DND-41 (cell line): ENCODE results near the gene SLC5A12.

Source experiments
- EZH2 ChIP-seq: IDR thresholded peaks from 3 replicates; pipeline ENCODE4 v1.6.1; 2012; ENCODE audit warnings: borderline replicate concordance, low read depth, mild to moderate bottlenecking, moderate library complexity, low read length, inconsistent platforms; ENCODE audit not compliant: severe bottlenecking
- TF ChIP-seq, protein P1 (sequence below): IDR thresholded peaks from 2 replicates; pipeline ENCODE4 v1.5.1; 2012; ENCODE audit warnings: borderline replicate concordance, low read length, moderate library complexity, mild to moderate bottlenecking; ENCODE audit not compliant: poor library complexity, severe bottlenecking; ENCODE audit errors: extremely low read depth

GRCh38 chr11:26755762-26756161 lies 33.9 kb upstream of the SLC5A12 start:
- TF ChIP-seq, protein P1, sequence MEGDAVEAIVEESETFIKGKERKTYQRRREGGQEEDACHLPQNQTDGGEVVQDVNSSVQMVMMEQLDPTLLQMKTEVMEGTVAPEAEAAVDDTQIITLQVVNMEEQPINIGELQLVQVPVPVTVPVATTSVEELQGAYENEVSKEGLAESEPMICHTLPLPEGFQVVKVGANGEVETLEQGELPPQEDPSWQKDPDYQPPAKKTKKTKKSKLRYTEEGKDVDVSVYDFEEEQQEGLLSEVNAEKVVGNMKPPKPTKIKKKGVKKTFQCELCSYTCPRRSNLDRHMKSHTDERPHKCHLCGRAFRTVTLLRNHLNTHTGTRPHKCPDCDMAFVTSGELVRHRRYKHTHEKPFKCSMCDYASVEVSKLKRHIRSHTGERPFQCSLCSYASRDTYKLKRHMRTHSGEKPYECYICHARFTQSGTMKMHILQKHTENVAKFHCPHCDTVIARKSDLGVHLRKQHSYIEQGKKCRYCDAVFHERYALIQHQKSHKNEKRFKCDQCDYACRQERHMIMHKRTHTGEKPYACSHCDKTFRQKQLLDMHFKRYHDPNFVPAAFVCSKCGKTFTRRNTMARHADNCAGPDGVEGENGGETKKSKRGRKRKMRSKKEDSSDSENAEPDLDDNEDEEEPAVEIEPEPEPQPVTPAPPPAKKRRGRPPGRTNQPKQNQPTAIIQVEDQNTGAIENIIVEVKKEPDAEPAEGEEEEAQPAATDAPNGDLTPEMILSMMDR: no peak
- no peak for TF ChIP-seq EZH2
